ENCODE measurements around the gene FHOD3. TPM values are rescaled to one million over a fixed set of nuclear protein-coding genes. Genes with fewer than 3 reads are reported as not detected.

Gene FHOD3
- total and polyA plus RNA-seq, 9 of the 15 experiments (the other 6 are each of a cell fraction or from before 2014, with no cell fraction given) = 0.11 TPM; not detected in 8

- no peaks in the 10 kb centered on the region for H3K9me1 ChIP-seq (ENCODE audit: control insufficient read depth, insufficient read depth, low read length)
- intact Hi-C loops (cut with micrococcal nuclease) = no loop called here
- ChIA-PET CTCF (ENCODE audit: low intra/inter-chr PET ratio) (no interaction called here), POLR2A (no interaction called here)
- no peak for DNase-seq (ENCODE audit: extremely low read depth in 1 of 4, low spot score in 3 of 4)
- 0% methylated on average over 3 of the region's 3 CpGs for WGBS (ENCODE audit: insufficient coverage, low coverage, missing lambda C conversion rate)
- H3K36me3 ChIP-seq (ENCODE audit: control insufficient read depth, insufficient read depth, low read length) = no peaks in the 10 kb centered on the region
- no peak overlapping the region for H2AFZ ChIP-seq (ENCODE audit: low read depth, low read length)
- TF ChIP-seq SIX5 (IDR thresholded peaks at IDR 0.05; ENCODE audit: borderline replicate concordance in 1 of 2, insufficient read depth in 1 of 2, low read depth in 1 of 2, low read length in 2 of 2) (no peak), ZNF589 (CRISPR knock-in tag; IDR thresholded peaks at IDR 0.05; ENCODE audit: low read depth) (no peak), SNRNP70 (optimal IDR thresholded peaks at IDR 0.05; ENCODE audit: low read depth, low read length) (no peak), NFIC (IDR thresholded peaks at IDR 0.05) (no peak), CBX8 (IDR thresholded peaks at IDR 0.05; ENCODE audit: borderline replicate concordance, extremely low read depth, low read depth, low read length, poor library complexity, severe bottlenecking) (no peak), TAF9B (IDR thresholded peaks at IDR 0.05; ENCODE audit: partially characterized antibody) (no peak), ZBTB34 (CRISPR knock-in tag; IDR thresholded peaks at IDR 0.05) (no peak), SNIP1 (IDR thresholded peaks at IDR 0.05; ENCODE audit: low read depth) (no peak), HDGF (IDR thresholded peaks at IDR 0.05) (no peak), NEUROD1 (IDR thresholded peaks at IDR 0.05; ENCODE audit: borderline replicate concordance, low read depth, low read length, partially characterized antibody) (no peak)
- no peak overlapping the region for H3K4me2 ChIP-seq (ENCODE audit: insufficient read depth, low read length)
- H3K4me1 ChIP-seq (replicated peaks in 1 of 2; ENCODE audit: control insufficient read depth in 2 of 2, insufficient read depth in 2 of 2, low read length in 2 of 2) = no peaks in the 10 kb centered on the region
- ATAC-seq = no peak
- no peaks in the 10 kb centered on the region for H4K20me1 ChIP-seq (replicated peaks; ENCODE audit: control insufficient read depth, insufficient read depth, low read length)
- no peaks in the 10 kb centered on the region for H3K9me3 ChIP-seq (replicated peaks; ENCODE audit: control insufficient read depth, insufficient read depth, low read depth, low read length)
- no peak overlapping the region for H3K27ac ChIP-seq (ENCODE audit: extremely low read depth, low read depth, low read length)
- no peak overlapping the region for H3K4me3 ChIP-seq
- H3K27me3 ChIP-seq (ENCODE audit: control insufficient read depth in 2 of 2, insufficient read depth in 2 of 2, low read length in 2 of 2) = no peaks in the 10 kb centered on the region; a peak in 1 of 5 replicates
- no peaks in the 10 kb centered on the region for H3K79me2 ChIP-seq (ENCODE audit: control insufficient read depth, insufficient read depth, low read length)
- no TSS peak for BruUV-seq (replicated peaks)
- in situ Hi-C loops (cut with MboI) = loop anchor here (10.0 kb wide), 1 partner anchor 1384 kb away; no protein-coding TSS in a partner anchor
- no peak overlapping the region for H3K9ac ChIP-seq (ENCODE audit: insufficient read depth in 1 of 2, low read depth in 2 of 2, low read length in 2 of 2)
- no peak for FAIRE-seq
Observed at GRCh38 chr18:36368889-36369288, 71.4 kb downstream of the FHOD3 start.

Measured in K562 (cell line).